ENCODE measurements around the gene GTPBP6.

The GTPBP6 gene, protein sequence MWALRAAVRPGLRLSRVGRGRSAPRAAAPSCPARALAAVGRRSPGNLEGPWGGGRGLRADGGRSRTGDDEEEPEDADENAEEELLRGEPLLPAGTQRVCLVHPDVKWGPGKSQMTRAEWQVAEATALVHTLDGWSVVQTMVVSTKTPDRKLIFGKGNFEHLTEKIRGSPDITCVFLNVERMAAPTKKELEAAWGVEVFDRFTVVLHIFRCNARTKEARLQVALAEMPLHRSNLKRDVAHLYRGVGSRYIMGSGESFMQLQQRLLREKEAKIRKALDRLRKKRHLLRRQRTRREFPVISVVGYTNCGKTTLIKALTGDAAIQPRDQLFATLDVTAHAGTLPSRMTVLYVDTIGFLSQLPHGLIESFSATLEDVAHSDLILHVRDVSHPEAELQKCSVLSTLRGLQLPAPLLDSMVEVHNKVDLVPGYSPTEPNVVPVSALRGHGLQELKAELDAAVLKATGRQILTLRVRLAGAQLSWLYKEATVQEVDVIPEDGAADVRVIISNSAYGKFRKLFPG

DNA sequence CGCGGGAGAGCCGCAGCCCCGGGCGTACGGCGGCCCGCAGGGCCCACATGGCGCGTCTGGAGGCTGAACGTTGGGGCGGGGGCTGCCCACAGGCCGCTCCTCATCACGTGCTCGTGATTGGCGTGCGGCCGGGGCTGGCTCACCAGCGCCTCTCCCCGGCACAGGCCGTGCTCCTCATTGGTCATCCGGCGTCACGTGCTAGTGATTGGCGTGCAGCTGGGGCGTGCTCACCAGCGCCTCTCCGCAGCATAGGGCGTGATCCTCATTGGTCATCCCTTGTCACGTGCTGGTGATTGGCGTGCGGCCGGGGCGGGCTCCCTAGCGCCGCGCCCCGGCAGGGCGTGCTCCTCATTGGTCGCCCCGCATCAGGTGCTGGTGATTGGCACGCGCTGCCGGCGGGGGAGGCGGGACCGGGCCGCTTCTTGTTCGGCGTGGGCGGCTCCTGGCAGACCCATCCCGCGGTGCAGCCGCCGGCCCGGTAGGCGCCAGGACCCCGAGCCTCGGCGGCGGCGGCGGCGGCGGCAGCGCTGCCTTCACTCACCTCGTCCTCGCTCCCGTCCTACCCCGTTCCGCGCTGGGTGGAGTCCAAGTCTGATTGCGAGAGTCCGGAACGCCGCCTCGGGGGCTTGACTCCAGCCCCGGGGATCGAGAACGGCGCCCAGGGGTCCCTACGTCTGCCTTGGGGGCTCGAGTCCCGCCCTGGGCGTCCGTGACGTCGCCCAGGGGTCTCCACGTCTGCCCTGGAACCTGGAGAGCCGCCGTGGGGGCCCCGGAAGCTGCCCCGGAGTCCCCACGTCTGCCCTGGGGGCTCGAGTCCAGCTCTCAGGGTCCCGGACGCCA, at the start of gene GTPBP6:
Gene GTPBP6 (minus strand): TSS at position 58 of the 840 bp plus-strand sequence. CDS start 9 bp downstream, at position 49.
- DNase-seq, result no peak

DNA sequence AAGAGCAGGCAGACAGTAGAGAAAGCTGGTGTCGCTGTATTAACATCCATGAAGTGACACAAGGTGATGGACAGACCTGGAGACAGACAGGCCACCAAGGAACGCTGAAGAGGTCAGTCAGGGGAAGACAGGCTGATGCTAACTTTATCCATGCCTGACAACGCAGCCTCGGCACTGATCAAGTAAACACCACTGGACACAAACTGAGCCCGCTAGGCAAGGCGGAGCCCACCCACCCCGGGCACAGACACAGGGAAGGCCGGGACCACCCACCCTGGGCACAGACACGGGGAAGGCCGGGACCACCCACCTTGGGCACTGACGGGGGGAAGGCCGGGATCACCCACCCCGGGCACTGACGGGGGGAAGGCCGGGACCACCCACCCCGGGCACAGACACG, 49.3 kb upstream of the GTPBP6 start:
- no peak for DNase-seq

DNA sequence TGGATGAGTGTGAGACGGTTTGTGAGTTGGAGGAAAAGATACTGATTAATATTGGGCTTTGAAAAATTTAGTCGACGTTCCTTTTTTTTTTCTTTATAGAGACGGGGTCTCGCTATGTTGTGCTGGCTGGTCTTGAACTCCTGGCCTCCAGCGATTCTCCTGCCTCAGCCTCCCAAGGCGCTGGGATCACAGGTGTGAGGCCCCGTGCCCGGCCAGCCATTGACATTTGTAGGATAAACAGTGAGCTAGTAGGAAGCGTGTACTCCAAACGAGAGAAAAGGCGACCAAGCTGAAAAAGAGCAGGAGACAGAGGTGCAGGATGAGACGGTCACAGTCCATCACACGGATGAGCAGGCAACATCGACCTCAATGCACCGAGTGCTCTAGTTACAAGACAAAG, 48.8 kb upstream of the GTPBP6 start:
- DNase-seq, result no peak

DNA sequence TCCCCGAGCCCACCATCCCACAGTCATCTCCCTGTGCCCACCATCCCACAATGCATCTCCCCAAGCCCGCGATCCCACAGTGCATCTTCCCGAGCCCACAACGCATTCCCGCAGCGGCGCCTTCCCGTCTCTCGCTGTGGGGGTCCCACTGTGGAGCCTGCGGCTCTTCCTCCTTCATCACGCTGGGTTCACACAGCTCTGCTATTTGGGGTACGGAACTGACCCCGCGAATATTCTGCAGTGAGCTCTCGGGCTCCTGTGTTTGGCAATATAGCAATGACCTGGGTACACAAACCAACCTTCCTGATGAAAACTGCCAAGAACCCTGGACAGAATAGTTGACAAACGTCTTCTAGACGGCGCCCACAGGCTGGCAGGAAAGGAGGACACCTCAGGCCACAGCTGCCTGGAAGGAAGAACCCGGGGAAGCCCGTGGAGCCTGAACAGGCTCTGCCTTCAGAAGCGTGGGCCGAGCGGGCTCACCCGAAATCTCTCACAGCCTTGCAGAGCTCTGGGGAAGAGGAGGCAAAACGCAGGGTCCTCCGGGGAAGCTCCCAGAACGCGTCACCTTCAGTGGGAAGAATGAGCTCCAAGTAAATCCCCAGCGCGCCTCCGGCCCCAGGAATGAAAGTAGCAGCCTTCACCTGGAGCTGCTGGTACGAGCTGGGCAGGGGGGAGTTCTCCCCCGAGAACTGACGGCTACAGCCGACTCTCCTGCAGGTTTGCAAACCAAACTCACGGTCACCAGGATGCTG, 45.2 kb upstream of the GTPBP6 start:
- DNase-seq, result no peak

DNA sequence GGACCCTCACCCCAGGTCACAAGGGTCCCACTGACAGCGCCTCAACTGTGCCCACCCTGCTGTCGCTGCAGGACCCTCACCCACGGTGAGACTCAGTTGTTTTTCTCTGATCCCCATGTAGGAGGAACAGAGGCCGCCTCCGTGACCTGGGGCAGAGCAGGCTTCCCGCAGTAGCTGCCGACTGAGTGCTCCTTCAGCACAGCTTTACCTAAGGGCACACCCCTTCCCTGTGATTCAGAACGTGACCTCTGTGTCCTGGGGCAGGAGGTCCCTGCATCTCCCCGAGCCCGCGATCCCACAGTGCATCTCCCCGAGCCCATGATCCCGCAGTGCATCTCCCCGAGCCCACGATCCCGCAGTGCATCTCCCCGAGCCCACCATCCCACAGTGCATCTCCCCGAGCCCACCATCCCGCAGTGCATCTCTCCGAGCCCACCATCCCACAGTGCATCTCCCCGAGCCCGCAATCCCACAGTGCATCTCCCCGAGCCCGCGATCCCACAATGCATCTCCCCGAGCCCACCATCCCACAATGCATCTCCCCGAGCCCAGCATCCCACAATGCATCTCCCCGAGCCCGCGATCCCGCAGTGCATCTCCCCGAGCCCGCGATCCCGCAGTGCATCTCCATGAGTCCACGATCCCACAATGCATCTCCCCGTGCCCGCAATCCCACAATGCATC, 44.5 kb upstream of the GTPBP6 start:
- no peak for DNase-seq

DNA sequence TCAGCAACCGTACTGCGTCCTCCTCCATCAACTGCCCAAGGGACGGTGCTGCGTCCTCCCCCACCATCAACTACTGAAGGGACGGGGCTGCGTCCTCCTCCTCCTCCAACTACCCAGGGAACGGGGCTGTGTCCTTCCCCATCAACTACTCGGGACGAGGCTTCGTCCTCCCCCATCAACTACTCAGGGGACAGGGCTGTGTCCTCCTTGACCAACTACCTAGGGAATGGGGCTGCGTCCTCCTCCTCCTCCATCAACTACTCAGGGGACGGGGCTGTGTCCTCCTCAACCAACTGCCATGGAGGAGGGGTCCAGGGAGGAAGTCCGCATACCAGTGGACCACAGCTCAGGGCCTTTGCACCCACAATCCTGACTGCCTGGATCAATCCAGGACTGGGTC, 43.8 kb upstream of the GTPBP6 start:
- no peak for DNase-seq

DNA sequence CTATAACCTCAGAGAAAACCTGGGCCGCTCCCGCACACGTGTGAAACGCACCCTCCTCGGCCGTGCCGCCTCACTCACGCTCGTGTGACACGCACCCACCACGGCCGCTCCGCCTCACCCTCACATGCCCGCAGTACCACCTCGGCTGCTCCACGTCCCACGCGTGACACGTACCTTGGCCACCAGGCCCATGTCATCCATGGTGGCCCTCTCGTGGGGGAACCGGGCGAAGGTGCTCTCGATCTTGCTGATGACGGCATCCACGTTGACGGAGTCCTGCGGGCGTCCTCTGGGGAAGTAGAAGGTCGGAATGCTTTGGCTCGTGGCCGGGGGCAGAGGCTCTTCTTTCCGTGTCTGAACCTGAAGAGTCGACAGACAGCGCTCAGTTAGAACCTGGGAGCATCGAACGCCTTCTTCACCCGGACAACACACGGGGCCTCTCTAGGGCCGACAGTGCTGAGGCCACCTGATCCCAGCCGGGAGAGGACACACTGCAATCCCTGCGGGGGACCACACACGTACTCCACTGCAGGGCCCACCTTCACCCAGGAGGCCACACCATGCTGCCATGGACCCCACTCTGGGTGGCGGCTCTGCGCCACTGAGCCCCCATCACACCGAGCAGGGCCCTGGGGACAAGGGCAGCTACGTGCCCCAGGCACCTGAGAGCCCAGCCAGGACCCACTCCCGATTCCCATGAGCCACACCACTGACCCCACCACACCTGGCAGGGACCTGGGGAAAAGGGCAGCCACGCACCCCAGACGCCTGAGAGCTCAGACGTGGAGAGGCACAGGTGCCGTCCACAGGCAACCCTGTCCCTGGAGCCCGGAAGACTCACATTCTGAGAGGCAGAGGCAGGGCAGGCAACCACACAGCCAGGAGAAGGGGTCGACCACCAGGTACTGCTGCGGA, 42.9 kb upstream of the GTPBP6 start:
- DNase-seq, result no peak

DNA sequence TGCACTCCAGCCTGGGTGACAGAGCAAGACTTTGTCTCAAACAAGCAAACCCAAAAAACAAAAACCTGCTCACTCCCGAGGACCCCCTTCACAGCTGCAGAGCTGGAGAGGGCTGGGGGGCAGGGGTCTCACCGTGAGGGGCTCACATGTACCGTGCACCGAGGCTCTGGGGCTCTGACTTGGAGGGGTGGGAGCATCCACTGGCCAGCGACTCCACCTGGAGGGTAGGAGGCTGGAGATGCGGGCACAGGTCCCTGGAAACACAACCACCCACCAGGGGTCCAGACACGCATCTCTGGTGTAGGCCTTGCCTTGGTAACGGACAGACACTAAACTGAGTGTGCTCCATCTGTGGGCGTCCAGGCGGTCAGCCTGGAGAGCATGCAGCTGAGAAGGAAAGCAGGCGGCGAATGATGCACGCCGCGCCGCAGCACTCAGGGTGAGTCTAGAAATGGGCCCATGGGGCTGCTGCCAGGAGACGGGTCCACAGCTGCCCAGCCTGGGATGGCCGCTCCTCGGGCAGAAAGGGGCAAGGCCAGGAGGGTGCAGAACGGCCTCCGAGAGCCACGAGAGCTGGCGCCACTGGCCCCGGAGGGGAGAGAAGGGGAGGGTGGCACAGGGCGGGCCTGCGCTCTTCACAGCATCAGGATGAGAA, 42.0 kb upstream of the GTPBP6 start:
- DNase-seq, result no peak

DNA sequence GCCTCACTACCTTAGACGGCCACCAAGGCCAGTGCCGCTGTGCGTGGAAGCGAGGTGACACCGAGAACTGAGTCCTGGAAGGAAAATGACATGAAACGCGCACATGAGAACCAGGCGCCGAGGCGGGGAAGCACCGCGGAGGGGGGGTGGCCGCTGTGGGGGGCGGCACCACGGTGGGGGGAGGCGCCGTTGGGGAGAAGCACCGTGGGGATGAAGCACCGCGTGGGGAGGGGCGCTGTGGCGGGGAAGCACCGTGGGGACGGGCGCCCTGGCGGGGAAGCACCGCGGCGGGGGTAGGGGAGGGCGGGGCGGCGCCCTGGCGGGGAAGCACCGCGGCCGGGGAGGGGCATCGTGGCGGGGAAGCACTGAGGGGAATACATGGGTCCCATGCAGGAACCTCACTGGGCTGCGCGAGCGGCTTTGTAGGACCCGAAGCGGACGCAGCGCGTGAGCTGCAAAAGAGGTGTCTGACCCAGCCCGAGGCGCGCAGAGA, 40.1 kb upstream of the GTPBP6 start:
- no peak for DNase-seq

DNA sequence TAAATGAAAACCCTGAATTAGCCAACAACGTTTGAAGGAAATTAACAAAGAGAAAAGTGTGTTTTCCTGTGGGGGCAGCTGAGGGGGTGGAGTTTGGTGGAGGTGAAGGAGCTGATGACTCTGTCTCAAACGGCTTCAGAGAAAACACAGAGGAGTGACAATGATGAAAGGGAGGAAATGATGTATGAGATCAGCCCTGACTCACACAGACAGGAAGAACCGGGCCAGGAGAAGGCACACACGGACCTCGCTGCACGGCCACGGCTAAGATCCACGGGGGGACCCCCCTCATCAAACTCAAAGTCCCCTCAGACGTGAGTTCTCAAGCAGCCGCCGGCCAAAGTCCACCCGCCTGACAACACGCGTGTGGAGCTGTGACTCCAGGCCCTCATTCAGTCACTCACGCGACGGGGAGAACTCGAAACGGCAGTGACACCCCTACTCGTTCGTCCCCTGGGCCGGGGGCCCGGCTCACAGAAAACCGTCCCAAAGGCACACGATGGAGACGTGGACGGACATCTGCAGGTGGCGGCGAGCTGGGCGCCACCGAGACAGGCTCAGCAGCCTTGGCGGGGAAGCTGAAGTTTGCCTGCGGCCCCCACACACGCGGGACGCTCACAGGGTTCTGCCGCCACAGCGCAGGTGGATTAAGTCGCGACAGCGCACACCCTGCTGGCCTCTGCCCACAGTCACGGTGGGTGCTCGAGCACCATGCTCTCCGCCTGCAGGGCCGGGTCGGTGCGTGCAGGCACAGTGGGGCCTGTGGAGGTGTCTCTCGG, 39.3 kb upstream of the GTPBP6 start:
- DNase-seq, result no peak

DNA sequence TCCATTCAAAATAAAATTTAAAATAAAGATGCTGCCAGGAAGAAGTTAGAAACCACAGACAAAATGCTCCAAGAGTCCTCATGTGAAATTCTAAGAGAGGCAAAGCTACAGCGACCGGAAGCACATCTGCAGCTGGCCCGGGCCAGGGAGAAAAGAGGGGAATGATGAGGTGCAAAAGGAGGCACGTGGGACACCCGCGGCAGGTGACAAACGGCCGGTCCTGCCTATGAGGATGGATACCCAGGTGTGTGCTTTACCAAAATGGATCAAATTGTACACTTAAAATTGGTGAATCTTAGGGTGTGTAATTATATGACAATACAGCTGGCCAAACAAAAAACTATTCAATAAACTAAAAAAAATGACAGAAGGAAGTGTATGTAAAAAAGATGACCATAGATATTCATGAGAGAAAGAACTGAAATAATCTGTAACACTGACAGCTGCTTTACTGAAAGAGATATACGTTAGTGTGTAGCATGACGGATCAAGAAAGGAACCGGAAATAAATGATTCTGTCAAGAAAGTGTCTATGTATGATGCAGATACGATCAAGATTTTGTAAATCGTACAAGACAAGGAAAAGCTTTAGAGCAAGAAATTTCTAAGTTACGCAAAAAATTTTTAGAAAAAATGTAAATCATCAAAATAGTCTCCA, 38.6 kb upstream of the GTPBP6 start:
- DNase-seq, result no peak

DNA sequence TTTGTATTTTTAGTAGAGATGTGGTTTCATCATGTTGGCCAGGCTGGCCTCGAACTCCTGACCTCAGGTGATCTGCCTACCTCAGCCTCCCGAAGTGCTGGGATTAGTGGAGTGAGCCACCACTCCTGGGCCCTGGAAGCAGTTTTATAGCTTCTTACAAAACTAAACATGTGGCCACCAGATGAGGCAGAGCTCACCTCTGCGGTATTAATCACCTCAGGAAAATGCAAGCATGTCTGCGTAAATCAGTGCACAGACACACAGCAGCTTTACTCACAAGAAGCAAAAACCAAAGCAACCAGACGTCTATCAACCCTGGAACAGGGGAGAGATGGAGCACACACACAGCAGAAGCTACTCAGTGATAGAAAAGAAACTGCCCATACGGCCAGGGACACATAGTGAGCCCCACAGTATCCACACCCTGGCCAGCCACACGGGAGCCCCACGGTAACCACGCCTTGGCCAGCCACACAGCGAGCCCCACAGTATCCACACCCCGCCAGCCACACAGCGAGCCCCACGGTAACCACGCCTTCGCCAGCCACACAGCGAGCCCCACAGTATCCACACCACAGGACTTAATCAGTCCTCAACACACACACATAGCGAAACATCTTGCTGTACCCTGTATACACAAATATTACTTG, 37.9 kb upstream of the GTPBP6 start:
- no peak for DNase-seq

DNA sequence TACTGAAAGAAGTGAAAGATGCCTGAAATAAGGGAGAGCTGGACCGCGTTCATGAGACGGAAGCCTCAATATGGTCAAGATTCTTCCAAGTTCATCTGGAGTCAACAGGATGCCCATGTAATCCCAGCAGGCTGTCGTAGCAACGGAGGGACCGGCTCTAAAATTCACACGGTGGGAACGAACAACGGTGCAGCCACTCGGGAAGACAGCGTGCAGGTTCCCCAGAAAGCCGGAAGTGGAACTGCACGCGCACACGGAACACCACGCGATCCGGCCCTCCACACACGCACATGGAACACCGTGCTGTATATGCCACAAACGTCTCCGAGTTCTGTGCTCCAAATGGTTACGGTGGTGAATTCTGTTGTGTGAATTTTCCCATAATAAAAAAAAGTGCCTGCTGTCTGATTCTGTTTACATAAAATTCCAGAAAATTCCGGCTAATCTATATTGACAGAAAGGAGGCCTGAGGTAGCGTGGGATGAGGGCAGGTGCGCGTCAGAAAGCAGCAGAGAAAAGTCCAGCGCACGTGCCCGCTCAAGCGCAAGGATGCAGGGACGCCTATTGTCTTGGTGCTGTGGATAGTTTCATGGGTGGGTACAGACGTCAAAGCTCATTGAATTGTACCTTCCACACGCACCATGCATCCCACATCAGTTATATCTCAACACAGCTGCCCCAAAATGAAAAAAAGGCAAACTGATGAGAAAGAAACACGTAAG, 36.9 kb upstream of the GTPBP6 start:
- DNase-seq, result no peak

DNA sequence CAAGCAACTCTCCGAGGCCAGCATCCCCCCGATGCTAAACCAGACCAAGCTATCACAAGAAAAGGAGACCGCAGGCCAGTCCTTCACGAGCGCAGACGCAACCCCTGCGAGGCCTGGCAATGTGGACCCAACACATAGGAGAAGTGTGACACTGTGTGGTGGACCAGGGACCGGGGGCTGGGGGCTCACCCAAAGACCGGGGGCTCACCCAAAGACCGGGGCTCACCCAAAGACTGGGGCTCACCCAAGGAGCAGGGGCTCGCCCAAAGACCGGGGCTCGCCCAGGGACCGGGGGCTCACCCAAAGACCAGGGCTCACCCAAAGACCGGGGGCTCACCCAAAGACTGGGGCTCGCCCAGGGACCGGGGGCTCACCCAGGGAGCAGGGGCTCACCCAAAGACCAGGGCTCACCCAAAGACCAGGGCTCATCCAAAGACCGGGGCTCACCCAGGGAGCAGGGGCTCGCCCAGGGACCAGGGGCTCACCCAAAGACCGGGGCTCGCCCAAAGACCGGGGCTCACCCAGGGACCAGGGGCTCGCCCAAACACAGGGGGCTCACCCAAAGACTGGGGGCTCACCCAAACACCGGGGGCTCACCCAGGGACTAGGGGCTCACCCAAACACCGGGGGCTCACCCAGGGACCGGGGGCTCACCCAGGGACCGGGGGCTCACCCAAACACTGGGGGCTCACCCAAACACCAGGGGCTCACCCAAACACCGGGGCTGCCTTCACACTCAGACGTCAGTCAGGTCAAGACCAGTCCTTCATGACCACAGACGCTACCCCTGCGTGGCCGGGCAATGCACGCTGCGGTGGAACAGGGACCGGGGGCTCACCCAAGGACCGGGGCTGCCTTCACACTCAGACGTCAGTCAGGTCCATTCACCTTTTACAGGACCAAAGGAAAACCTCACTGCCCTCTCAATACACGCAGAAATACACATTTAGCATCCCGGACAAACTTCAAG, 35.3 kb upstream of the GTPBP6 start:
- DNase-seq, result no peak

DNA sequence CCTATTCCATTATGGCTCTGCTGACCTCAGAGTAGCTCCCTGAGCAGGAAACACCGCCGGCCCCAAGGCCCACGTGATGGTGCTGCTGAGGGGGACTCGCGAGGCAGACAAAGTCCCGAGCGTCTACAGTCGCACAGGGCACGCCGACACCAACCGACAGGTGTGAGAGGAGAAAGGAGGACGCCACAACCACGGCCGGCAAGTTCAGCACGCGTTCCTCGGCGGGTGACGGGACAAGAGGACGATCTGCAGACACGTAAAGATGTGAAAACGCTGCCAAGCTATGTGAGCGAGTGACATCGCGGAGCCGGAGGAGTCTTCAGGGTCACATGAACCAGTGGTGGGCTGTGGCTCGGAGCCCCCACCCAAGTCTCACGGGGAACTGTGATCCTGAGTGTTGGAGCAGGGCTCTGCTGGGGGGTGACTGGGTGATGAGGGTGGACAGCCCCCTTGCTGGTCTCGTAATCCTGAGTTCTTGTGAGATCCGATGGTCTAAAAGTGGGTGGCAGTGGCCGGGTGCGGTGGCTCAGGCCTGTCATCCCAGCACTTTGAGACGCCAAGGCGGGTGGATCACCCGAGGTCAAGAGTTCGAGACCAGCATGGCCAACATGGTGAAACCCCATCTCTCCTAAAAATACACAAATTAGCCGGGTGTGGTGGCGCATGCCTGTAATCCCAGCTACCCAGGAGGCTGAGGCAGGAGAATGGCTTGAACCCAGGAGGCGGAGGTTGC, 34.2 kb upstream of the GTPBP6 start:
- no peak for DNase-seq

DNA sequence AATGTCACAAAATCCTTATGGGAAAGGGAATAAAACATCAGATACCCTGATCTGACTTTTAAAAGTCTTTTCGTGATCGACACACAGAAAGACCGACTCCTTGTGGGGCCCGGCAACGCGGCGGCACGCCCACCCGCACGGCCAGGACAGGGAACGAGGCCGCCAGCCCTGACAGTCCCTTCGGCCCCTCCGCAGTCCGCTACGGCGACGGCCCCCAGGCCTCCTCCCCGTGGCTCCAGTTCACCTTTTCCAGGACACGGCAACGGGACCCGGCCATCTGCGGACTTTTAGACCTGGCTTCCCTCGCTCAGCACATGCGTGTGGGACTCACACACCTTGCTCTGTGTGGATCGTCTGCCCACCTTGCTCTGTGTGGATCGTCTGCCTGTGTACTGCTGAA, 33.6 kb upstream of the GTPBP6 start:
- no peak for DNase-seq

Data from C1 segment of cervical spinal cord (tissue), 14 donors.